G401 (cell line): ENCODE data around the gene ATG3. TPM values are rescaled to one million over a fixed set of nuclear protein-coding genes. Genes with fewer than 3 reads are reported as not detected.
"Not testable (repeated sequence)": the region's sequence is repeated elsewhere in the genome, so short reads cannot be mapped to it uniquely, and the experiment has no call there.

Source experiments
- DNase-seq: peaks from one replicate; pipeline ENCODE4 v3.0.0-alpha.2; 2015; ENCODE audit warnings: low spot score
- in situ Hi-C: cut with HindIII; loops from 2 replicates; pipeline ENCODE4 v1.10.0; 2016; ENCODE audit warnings: low sequenced_read_pairs, mixed read lengths
- total RNA-seq: library from RNA; depleted of rRNA; stranded (reverse); fragments of >200 nt; shearing (Covaris generic); gene quantifications from 2 replicates; pipeline ENCODE4 v1.2.3, GENCODE V29; 2014

ATG3 gene
- total RNA-seq, 1 experiment from 2014 or later, result 73.2 TPM

- no peak for DNase-seq
- in situ Hi-C loops, result no loop called here
Observed at GRCh38 chr3:112564940-112565305, 3.2 kb upstream of the ATG3 start.

GRCh38 chr3:112564247-112564939, 2.6 kb upstream of the ATG3 start:
- in situ Hi-C loops, DNase-seq: not testable (repeated sequence)

- DNase-seq, result no peak
Observed at GRCh38 chr3:112561484-112561733, 353 bp downstream of the ATG3 start.

GRCh38 chr3:112560721-112561483, 860 bp downstream of the ATG3 start:
- in situ Hi-C loops, result no loop called here
- DNase-seq, result peak; percentile 64

More at GRCh38 chr3:112561484-112561733, 353 bp downstream of the ATG3 start:
- in situ Hi-C loops, result no loop called here

GRCh38 chr3:112560307-112560706, 1.5 kb downstream of the ATG3 start:
- DNase-seq, result no peak
- in situ Hi-C loops, result no loop called here

- in situ Hi-C loops, result no loop called here
- no peak for DNase-seq
Observed at GRCh38 chr3:112557976-112558375, 3.8 kb downstream of the ATG3 start.

- peak; percentile 12 for DNase-seq
- in situ Hi-C loops, result no loop called here
Observed at GRCh38 chr3:112555535-112556170, 6.1 kb downstream of the ATG3 start.

- peak; percentile 38 for DNase-seq
- in situ Hi-C loops, result no loop called here
Observed at GRCh38 chr3:112550859-112551258, 10.9 kb downstream of the ATG3 start.

- in situ Hi-C loops, result no loop called here
- DNase-seq, result no peak
Observed at GRCh38 chr3:112546216-112546759, 15.5 kb downstream of the ATG3 start.

- no peak for DNase-seq
- in situ Hi-C loops, result no loop called here
Observed at GRCh38 chr3:112539825-112540650, 21.7 kb downstream of the ATG3 start.

GRCh38 chr3:112531358-112531781, 30.4 kb downstream of the ATG3 start:
- in situ Hi-C loops, result no loop called here
- peak; percentile 57 for DNase-seq

- in situ Hi-C loops, result no loop called here
- DNase-seq, result no peak
Observed at GRCh38 chr3:112530573-112530972, 31.2 kb downstream of the ATG3 start.

GRCh38 chr3:112524127-112524526, 37.6 kb downstream of the ATG3 start:
- in situ Hi-C loops, result not testable (repeated sequence)

GRCh38 chr3:112519424-112520001, 42.2 kb downstream of the ATG3 start:
- in situ Hi-C loops, result no loop called here
- peak; percentile 37 for DNase-seq

More at GRCh38 chr3:112524127-112524526, 37.6 kb downstream of the ATG3 start:
- DNase-seq, result not testable (repeated sequence)

- in situ Hi-C loops, DNase-seq: not testable (repeated sequence)
Observed at GRCh38 chr3:112518970-112519369, 42.8 kb downstream of the ATG3 start.

GRCh38 chr3:112514527-112515128, 47.1 kb downstream of the ATG3 start:
- in situ Hi-C loops, result no loop called here
- DNase-seq, result no peak

- DNase-seq, result no peak
- in situ Hi-C loops, result no loop called here
Observed at GRCh38 chr3:112512320-112512719, 49.4 kb downstream of the ATG3 start.

- in situ Hi-C loops, result no loop called here
- no peak for DNase-seq
Observed at GRCh38 chr3:112508860-112509259, 52.9 kb downstream of the ATG3 start.

GRCh38 chr3:112508261-112508660, 53.5 kb downstream of the ATG3 start:
- DNase-seq, result no peak
- in situ Hi-C loops, result no loop called here
